SK-N-SH (cell line): ENCODE results near the gene CSTPP1. TPM values are rescaled to one million over a fixed set of nuclear protein-coding genes. Genes with fewer than 3 reads are reported as not detected.

Experiments
- CTCF ChIA-PET: fragments of 300-600, 350-600 bp; formaldehyde crosslinking; extraction: SDS; loops from one replicate; lab custom pipeline; 2021; lab: Yijun Ruan, JAX
- POLR2A ChIA-PET: fragments of 350-600 bp; sonication (Branson Sonifier 250); formaldehyde crosslinking; extraction: SDS; loops from one replicate; lab custom pipeline; 2020; ENCODE audit warnings: antibody characterized with exemption, inconsistent platforms; lab: Yijun Ruan, JAX
- DNase-seq: peaks from one replicate; pipeline ENCODE4 v3.0.0; 2012
- H2AFZ ChIP-seq: fragments of 200-600 bp; sonication (generic); 2 replicates; pipeline ENCODE4 v1.8.1; 2016; ENCODE audit warnings: antibody characterized with exemption, mild to moderate bottlenecking, low read depth
- H3F3A ChIP-seq: fragments of 200-600 bp; sonication (generic); replicated peaks from 2 replicates; pipeline ENCODE3; 2016; ENCODE audit warnings: antibody characterized with exemption, mild to moderate bottlenecking; ENCODE audit not compliant: insufficient read depth
- H3K27ac ChIP-seq, 2 experiments: fragments of 200-500 bp in 1 of 2; fragments of 200-600 bp in 1 of 2; sonication (Bioruptor generic) in 1 of 2; sonication (generic), shearing (Covaris generic) in 1 of 2; 2 replicates each; pipeline versions ENCODE4 v1.5.1 to v1.6.1; 2014 to 2016; ENCODE audit warnings: low read depth in 2 of 2, inconsistent platforms in 1 of 2, low read length in 1 of 2, mild to moderate bottlenecking in 1 of 2, mixed read lengths in 1 of 2
- H3K27me3 ChIP-seq: fragments of 200-600 bp; sonication (generic), shearing (Covaris generic); 2 replicates; pipeline ENCODE4 v1.6.1; 2016; ENCODE audit warnings: mixed run types; ENCODE audit not compliant: insufficient read depth
- H3K36me3 ChIP-seq, 2 experiments: fragments of 200-500 bp in 1 of 2; fragments of 200-600 bp in 1 of 2; sonication (Bioruptor generic) in 1 of 2; sonication (generic) in 1 of 2; replicated peaks in 1 of 2; 2 replicates each; pipeline versions ENCODE3 to v1.5.1; 2014 to 2016; ENCODE audit warnings: low read length in 1 of 2, mild to moderate bottlenecking in 1 of 2; ENCODE audit not compliant: insufficient read depth in 2 of 2, control insufficient read depth in 1 of 2
- H3K4me1 ChIP-seq, 2 experiments: fragments of 200-500 bp in 1 of 2; fragments of 200-600 bp in 1 of 2; sonication (Bioruptor generic) in 1 of 2; sonication (generic), shearing (Covaris generic) in 1 of 2; 2 replicates each; pipeline versions ENCODE4 v1.5.1 to v1.6.1; 2014 to 2016; ENCODE audit warnings: low read depth in 1 of 2, low read length in 1 of 2, mixed run types in 1 of 2; ENCODE audit not compliant: insufficient read depth in 2 of 2, control insufficient read depth in 1 of 2
- H3K4me2 ChIP-seq: fragments of 200-600 bp; sonication (generic), shearing (Covaris generic); 2 replicates; pipeline ENCODE4 v1.6.1; 2017; ENCODE audit warnings: mixed run types
- H3K4me3 ChIP-seq, 2 experiments: fragments of 200-500 bp in 1 of 2; fragments of 200-600 bp in 1 of 2; sonication (Bioruptor generic) in 1 of 2; sonication (generic), shearing (Covaris generic) in 1 of 2; 2 replicates each; pipeline versions ENCODE4 v1.5.1 to v1.8.1; 2014 to 2016; ENCODE audit warnings: low read depth in 2 of 2, inconsistent platforms in 1 of 2, low read length in 1 of 2, mild to moderate bottlenecking in 1 of 2, mixed read lengths in 1 of 2, moderate library complexity in 1 of 2
- H3K79me2 ChIP-seq: fragments of 200-600 bp; sonication (generic); 2 replicates; pipeline ENCODE4 v1.8.1; 2017; ENCODE audit warnings: mild to moderate bottlenecking; ENCODE audit not compliant: insufficient read depth
- H3K9ac ChIP-seq: fragments of 200-600 bp; sonication (generic); 2 replicates; pipeline ENCODE4 v1.6.1; 2017; ENCODE audit warnings: mixed run types
- H3K9me2 ChIP-seq: fragments of 200-600 bp; sonication (generic); 2 replicates; pipeline ENCODE4 v1.6.1; 2017; ENCODE audit warnings: mixed run types
- H3K9me3 ChIP-seq: fragments of 200-600 bp; sonication (generic); 2 replicates; pipeline ENCODE4 v1.6.1; 2017; ENCODE audit warnings: mixed run types, mild to moderate bottlenecking, moderate library complexity
- H4K20me1 ChIP-seq: fragments of 200-600 bp; sonication (generic); 2 replicates; pipeline ENCODE4 v1.6.1; 2017; ENCODE audit warnings: mild to moderate bottlenecking, mixed run types; ENCODE audit not compliant: insufficient read depth
- CHD2 ChIP-seq: fragments of 150-350 bp; IDR thresholded peaks from 2 replicates; pipeline ENCODE4 v1.6.1; 2018; ENCODE audit warnings: low read length; ENCODE audit not compliant: partially characterized antibody
- ELF1 ChIP-seq: IDR thresholded peaks from 2 replicates; pipeline ENCODE4 v1.4.0; 2012
- EZH2phosphoT487 ChIP-seq: fragments of 200-600 bp; sonication (generic); IDR thresholded peaks from 2 replicates; pipeline ENCODE4 v1.6.1; 2017; ENCODE audit warnings: low read depth, mixed run types, mild to moderate bottlenecking, antibody characterized with exemption, moderate library complexity, borderline replicate concordance
- FOSL2 ChIP-seq: IDR thresholded peaks from 2 replicates; pipeline ENCODE4 v1.4.0; 2012; ENCODE audit warnings: low read depth, mild to moderate bottlenecking, moderate library complexity, borderline replicate concordance
- FOXM1 ChIP-seq: IDR thresholded peaks from 2 replicates; pipeline ENCODE4 v1.4.0; 2012; ENCODE audit warnings: low read depth, mild to moderate bottlenecking
- GABPA ChIP-seq: IDR thresholded peaks from 2 replicates; pipeline ENCODE4 v1.4.0; 2012; ENCODE audit warnings: low read depth, mild to moderate bottlenecking
- MAX ChIP-seq: IDR thresholded peaks from 2 replicates; pipeline ENCODE4 v1.4.0; 2012; ENCODE audit warnings: low read depth
- MEF2A ChIP-seq: IDR thresholded peaks from 2 replicates; pipeline ENCODE4 v1.4.0; 2012; ENCODE audit warnings: low read depth, borderline replicate concordance
- REST ChIP-seq: IDR thresholded peaks from 2 replicates; pipeline ENCODE4 v1.6.1; 2012; ENCODE audit warnings: mild to moderate bottlenecking, low read depth, low read length, moderate library complexity
- RFX5 ChIP-seq: IDR thresholded peaks from 2 replicates; pipeline ENCODE4 v1.6.1; 2012; ENCODE audit warnings: mild to moderate bottlenecking, improper control_type of control experiment, low read length
- RXRA ChIP-seq: IDR thresholded peaks from 2 replicates; pipeline ENCODE4 v1.4.0; 2012; ENCODE audit warnings: low read depth, mild to moderate bottlenecking, borderline replicate concordance
- SIN3A ChIP-seq: IDR thresholded peaks from 2 replicates; pipeline ENCODE4 v1.6.1; 2012; ENCODE audit warnings: low read depth, mild to moderate bottlenecking, low read length, moderate library complexity, borderline replicate concordance
- TAF1 ChIP-seq: IDR thresholded peaks from 2 replicates; pipeline ENCODE4 v1.6.1; 2012; ENCODE audit warnings: low read depth, mild to moderate bottlenecking, low read length, moderate library complexity, borderline replicate concordance
- TCF12 ChIP-seq: IDR thresholded peaks from 2 replicates; pipeline ENCODE4 v1.4.0; 2012
- YY1 ChIP-seq: IDR thresholded peaks from 2 replicates; pipeline ENCODE4 v1.4.0; 2012; ENCODE audit warnings: low read depth, mild to moderate bottlenecking
- WGBS: methylation state at CpG from one replicate; pipeline ENCODE4 v1.1.6; 2017; ENCODE audit warnings: low lambda C conversion rate; 5-methylcytosine and 5-hydroxymethylcytosine counted together
- polyA plus RNA-seq, 3 experiments: library from polyadenylated mRNA; depleted of rRNA; stranded (reverse); fragments of >200 nt; gene quantifications; 2 replicates each; pipeline ENCODE4 v1.2.3, GENCODE V29; 2012

CSTPP1 gene
- polyA plus RNA-seq, 1 of the 3 experiments (the other 2 are of a cell fraction) = 85.7 TPM

DNA sequence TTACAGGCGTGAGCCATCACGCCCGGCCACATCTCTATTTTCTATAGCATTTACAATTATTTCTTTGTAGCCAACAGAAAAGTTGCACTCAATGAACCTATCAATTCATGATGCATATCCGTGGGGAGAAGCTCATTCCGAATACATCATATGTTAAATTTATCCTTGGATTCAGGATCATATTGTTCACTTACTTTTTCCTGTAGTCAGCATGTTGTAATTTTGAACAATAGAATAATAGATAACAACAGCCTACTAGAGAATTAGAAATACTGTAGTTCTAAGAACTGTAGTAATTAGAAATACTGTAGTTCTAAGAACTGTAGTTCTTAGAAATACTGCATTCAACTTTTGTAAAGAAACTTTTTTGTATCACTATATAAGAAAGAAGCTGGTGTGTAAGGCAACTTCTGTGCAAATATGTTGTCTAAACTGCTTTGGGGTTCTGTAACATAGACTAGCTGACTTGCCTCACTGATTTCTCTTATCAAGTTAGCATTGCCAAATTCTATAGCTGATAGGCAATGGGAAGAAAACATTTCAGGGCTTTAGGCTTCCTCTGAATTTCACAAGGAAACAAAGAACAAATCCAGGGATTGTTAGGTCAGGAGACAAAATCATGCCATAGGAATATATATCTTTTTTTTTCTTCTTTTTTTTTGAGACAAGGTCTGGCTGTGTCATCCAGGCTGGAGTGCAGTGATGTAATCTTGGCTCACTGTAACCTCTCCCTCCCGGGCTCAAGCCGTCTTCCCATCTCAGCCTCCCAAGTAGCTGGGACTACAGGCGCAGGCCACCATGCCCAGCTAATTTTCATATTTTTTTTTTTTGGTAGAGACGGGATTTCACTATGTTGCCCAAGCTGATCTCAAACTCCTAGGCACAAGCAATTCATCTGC is 91.9 kb downstream of the CSTPP1 start (continued):
- TF ChIP-seq SIN3A = no peak
- no peak for TF ChIP-seq TCF12
- TF ChIP-seq GABPA = no peak
- TF ChIP-seq, all 33 proteins: peak for 0

DNA sequence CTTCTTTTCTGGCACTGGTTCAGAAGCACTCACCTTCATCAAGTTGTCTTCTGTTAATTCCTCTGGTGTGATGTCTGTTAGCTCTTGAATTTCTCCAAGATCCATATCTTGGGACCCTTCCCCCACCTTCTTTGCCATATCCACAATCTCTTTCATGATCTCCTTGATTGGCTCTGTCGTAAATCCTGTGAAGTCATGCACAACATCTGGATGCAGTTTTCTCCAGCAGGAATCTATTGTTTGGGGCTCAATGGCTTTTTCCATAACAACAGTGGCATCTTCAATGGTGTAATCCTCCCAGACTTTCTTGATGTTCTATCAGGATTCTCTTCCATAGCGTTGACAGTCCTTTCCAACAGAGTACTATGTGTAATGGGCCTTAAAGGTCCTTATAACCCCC is 96.9 kb downstream of the CSTPP1 start:
- no peak overlapping the region for H3K9ac ChIP-seq
- H3K27ac ChIP-seq = no peak overlapping the region
- no peaks in the 10 kb centered on the region for H4K20me1 ChIP-seq
- H3K27me3 ChIP-seq = no peaks in the 10 kb centered on the region
- no peaks in the 10 kb centered on the region for H3K9me3 ChIP-seq
- POLR2A ChIA-PET = no interaction called here
- no peak for TF ChIP-seq REST
- peak; percentile 32; the same call in 1 of the 2 replicates for TF ChIP-seq TCF12
- TF ChIP-seq, all 33 proteins: peak for 1
- CTCF ChIA-PET = interaction anchor here (1.4 kb wide), 1 partner anchor 20 kb away, joined by 3 read pairs; no protein-coding TSS in a partner anchor
- Histone ChIP-seq H3K4me1 (peaks cover 0 to 11% of the 10 kb centered on the region in 2 experiments; a peak in 1 of 4 replicates), H3F3A (no peaks in the 10 kb centered on the region), H3K4me3 (no peak overlapping the region), H3K36me3 (peaks cover 0 to 15% of the 10 kb centered on the region in 2 experiments), H2AFZ (no peak overlapping the region), H3K4me2 (no peak overlapping the region), H3K9me2 (no peaks in the 10 kb centered on the region), H3K79me2 (no peaks in the 10 kb centered on the region)
- DNase-seq = no peak
- WGBS = 58% methylated on average over 2 of the region's 2 CpGs

DNA sequence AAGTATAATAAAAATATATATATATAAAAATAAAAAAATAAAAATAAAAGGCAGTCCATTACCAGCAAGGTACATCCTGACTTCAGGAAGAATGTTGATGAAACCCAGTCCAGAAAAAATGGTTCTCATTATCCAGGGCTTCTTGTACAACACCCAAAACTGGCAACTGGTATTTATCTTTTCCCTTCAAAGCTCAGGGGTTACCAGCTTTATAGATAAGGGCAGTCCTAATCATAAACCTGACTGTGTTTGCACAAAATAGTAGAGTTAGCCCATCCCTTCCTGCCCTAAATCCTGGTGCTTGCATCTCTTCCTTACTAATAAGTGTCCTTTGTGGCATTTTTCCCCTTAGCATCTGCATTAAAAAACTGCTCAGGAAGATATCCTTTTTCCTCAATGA is 97.5 kb downstream of the CSTPP1 start:
- H3K27ac ChIP-seq = no peak overlapping the region
- peaks cover 0 to 11% of the 10 kb centered on the region in 2 experiments; a peak in 1 of 4 replicates for H3K4me1 ChIP-seq
- DNase-seq = no peak
- no peaks in the 10 kb centered on the region for H3F3A ChIP-seq
- no peak overlapping the region for H3K4me2 ChIP-seq
- ChIA-PET CTCF (no interaction called here), POLR2A (no interaction called here)
- H4K20me1 ChIP-seq = no peaks in the 10 kb centered on the region
- peaks cover 0 to 15% of the 10 kb centered on the region in 2 experiments for H3K36me3 ChIP-seq
- no peak overlapping the region for H2AFZ ChIP-seq
- H3K9me3 ChIP-seq = no peaks in the 10 kb centered on the region
- no peak overlapping the region for H3K9ac ChIP-seq
- no peak overlapping the region for H3K4me3 ChIP-seq
- no peaks in the 10 kb centered on the region for H3K9me2 ChIP-seq
- no peaks in the 10 kb centered on the region for H3K79me2 ChIP-seq
- no peaks in the 10 kb centered on the region for H3K27me3 ChIP-seq
- no peak for TF ChIP-seq FOSL2
- no peak for TF ChIP-seq ELF1
- TF ChIP-seq RFX5 = no peak
- TF ChIP-seq TCF12 = no peak
- TF ChIP-seq FOXM1 = no peak
- no peak for TF ChIP-seq REST
- no peak for TF ChIP-seq TAF1
- TF ChIP-seq CHD2 = no peak
- no peak for TF ChIP-seq MAX
- no peak for TF ChIP-seq YY1
- TF ChIP-seq RXRA = no peak
- no peak for TF ChIP-seq EZH2phosphoT487
- TF ChIP-seq MEF2A = no peak
